Femur (tissue), 1 donor: ENCODE measurements around the gene WBP1.
"Not testable (repeated sequence)": the region's sequence is repeated elsewhere in the genome, so short reads cannot be mapped to it uniquely, and the experiment has no call there.

ENCODE experiments used
- DNase-seq: peaks from one replicate; pipeline ENCODE4 v3.0.0-alpha.2; 2017

Gene WBP1

GRCh38 chr2:74482801-74483674 lies 24.8 kb downstream of the WBP1 start, which contains the start of the genes CCDC142 and TTC31:
Gene CCDC142 (minus strand): TSS chr2:74482998. CDS start chr2:74482837, 161 bp downstream.
Gene TTC31 (plus strand): TSS chr2:74483081. CDS start chr2:74483096, 15 bp downstream.
- peak; percentile 98 for DNase-seq

DNA sequence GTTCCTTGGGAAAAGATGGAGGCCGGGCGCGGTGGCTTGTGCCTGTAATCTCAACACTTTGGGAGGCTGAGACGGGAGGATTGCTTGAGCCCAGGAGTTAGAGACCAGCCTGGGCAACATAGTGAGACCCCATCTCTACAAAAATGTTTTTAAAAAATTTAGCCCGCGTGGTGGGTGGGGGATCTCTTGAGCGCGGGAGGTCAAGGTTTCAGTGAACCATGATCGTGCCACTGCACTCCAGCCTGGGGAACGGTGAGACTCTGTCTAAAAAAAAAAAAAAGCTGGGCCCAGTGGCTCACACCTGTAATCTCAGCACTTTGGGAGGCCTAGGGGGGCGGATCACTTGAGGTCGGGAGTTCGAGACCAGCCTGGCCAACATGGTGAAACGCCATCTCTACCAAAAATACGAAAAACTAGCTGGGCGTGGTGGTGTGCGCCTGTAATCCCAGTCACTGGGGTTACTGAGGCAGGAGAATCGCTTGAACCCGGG lies 25.5 kb downstream of the WBP1 start:
- DNase-seq: not testable (repeated sequence)

GRCh38 chr2:74486141-74486540 lies 27.9 kb downstream of the WBP1 start:
- DNase-seq: no peak

DNA sequence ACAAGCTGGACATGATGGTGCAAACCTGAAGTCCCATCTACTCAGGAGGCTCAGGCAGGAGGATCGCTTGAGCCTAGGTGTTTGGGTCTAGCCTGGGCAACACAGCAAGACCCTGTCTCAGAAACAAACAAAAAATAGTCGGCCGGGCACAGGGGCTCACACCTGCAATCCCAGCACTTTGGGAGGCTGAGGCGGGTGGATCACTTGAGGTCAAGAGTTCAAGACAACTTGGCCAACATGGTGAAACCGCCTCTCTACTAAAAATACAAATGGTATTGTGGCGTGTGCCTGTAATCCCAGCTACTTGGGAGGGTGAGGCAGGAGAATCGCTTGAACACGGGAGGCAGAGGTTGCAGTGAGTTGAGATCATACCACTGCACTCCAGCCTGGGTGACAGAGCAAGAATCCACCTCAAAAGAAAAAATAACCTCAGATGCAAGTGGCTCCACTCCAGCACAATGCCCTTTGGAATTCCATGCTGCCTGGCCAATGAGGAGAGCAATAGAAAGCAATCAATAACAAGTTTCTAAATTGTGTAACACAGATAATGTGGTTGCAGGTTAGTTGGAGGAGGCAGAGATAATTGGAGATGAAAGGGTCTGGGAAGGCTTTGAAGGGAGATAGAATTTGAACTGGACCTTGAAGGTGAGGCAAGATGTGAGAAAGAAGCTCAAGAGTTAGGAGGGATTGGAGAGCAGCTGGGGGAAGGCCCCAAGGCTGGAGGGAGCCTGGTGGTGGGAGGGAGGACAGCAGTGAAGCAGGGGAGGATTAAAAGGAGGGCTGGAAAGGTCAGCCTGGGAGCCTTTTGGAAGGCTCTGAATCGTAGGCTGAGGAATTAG lies 30.6 kb downstream of the WBP1 start:
- no peak for DNase-seq

GRCh38 chr2:74489906-74490305 lies 31.7 kb downstream of the WBP1 start:
- no peak for DNase-seq

GRCh38 chr2:74491648-74492544 lies 33.7 kb downstream of the WBP1 start:
- no peak for DNase-seq

DNA sequence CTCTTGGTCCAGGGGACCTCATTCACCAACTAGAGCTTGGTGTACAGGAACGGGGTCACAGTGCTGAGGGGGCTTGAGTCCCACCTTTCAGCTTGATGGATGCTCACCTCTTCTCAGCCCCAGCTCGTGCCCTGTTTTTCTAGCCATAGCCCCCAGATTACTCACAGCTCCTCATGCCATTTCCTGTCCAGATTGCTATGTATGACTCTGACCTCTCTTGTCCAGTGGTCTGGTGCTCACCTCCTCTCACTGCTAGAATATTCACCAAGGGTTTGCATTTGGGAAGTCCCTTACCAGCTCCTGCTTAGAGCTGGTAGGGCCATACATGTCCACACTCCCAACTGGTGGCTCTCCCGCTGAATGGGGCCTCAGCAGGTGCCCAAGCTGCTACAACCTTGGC lies 35.3 kb downstream of the WBP1 start:
- DNase-seq: no peak

DNA sequence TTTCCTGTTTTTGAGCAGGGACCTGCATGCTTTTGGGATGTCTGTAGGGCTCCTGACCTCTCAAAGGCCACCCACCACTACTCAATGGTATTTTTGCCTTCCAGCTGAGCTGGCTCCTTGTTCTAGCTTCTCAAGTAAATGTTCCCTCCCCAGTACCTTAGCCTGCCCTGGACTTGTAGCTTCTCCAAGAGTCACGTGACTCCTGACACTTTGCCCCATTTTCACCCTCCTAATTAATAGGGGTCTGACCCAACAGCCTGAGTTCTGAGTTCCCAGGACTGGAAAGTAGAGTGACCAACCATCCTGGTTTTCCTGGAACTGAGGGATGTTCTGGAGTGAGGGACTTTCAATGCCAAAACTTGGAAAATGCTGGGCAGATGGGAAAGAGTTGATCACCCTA lies 37.2 kb downstream of the WBP1 start:
- no peak for DNase-seq

GRCh38 chr2:74496997-74497776 lies 38.9 kb downstream of the WBP1 start:
- DNase-seq: no peak

DNA sequence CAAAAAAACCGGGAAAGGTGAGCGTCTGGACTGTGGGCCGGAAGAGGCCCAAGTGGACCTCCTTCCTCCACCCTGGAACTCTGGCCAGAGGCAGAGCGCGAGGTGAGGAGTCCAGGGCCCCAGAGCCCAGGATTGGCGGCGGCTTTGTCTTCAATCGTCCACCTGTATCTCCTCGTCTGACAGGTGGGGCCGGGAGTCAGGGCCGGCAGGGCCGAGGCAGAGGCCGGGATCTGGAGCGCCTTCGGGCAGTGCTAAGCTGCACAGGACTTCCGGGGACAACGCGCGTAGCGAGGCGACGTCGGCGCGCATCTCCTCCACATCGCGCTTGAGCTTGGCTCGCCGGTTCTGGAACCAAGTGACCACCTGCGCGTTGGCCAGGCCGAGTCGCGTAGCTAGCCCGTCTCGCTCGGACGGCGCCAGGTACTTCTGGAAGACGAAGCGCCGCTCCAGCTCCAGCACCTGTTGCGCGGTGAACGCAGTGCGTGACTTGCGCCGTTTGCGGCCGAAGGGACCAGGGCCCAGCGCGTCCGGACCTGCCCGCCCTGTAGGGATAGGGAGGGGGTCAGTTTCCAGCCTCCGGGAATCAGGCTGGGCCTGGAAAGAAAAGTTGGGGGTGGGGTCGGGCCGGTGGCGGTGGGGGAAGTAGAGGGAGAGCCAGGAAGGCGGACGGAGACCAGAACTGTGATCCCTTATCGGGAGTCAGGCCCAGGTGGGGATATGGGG lies 39.7 kb downstream of the WBP1 start:
- DNase-seq: no peak

- DNase-seq: no peak
Measured at GRCh38 chr2:74498500-74499266, 40.4 kb downstream of the WBP1 start.

GRCh38 chr2:74499267-74499939 lies 41.2 kb downstream of the WBP1 start, which contains the start of gene LBX2:
Gene LBX2 (minus strand): TSS chr2:74499603. CDS start chr2:74499537, 66 bp downstream.
- DNase-seq: no peak

DNA sequence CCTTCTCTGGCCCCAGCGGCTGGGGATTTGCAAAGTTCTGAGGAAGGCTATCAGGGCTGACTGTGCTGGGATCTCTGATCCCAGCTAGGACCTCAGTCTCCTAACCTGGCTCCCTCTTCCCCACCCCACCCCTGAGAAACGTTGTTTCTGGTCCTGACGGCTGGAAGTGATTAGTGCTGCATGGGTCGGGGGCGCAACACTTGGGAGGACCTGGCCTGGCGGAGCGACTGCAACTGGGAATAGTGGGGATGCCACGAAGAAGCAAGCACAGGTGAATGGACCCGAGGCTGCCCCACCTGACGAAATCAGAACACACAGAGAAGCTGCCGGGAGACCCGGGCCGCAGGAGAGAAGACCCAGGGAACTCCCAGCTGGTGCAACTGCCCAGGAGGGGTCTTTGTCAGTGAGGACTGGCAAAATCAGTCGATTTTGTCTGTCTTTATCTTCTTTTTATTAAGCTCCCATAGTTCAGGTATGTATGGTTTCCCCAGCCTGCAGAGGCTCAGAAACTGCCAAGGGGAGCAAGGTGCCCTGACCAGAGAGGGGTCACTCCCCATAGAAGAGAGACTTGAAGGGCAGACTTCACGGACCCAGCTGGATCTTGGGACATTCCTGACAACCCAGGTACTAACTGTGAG lies 41.8 kb downstream of the WBP1 start:
- DNase-seq: no peak

DNA sequence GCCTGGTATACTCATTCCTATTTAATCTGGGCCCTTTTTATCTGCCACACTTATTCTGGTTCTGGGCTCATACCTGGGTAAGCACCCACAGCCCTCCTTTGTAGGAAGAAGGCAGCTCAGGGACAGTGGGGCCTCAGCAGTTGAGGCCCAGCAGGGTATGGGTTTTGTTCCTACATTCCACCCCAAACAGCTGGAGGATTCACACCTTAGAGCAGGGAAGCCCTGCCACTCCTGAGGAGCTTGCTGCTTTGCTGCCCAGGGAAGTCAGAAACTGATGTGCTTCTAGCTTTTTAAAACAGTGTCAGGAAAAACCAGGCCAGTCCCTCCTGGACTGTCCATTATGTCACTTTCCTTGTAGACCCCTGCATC lies 42.3 kb downstream of the WBP1 start:
- no peak for DNase-seq

- no peak for DNase-seq
Measured at GRCh38 chr2:74501335-74502071, 43.3 kb downstream of the WBP1 start.

DNA sequence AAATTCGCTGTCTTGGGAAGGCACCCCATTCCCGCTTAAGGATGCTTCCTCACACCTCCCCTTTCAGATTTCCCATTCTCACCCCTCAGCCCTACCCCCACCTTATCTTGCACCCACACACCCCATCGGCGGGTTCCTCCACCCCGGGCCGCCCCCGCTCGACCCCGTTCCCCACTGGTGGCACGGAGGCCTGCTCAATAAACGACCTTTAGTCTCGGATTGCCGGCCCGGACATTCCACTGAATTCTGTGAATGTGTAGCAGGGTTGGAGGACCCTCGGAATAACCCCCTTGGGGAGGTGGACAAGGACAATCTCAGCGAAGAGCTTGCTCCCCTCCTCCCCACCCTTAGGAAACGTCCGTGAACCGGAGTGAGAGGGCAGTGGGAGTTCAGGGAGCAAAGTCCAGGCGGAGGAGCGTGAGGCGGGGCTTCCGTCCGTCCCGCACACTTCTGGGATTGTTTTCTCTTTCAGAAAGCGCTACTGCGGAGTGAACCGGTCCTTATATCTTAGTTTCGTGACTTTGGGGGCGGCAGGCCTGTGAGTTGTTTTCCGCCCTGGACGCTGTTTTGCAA lies 44.0 kb downstream of the WBP1 start:
- no peak for DNase-seq

- DNase-seq: peak; percentile 84
Measured at GRCh38 chr2:74502720-74503505, 44.7 kb downstream of the WBP1 start.
